GM12891 (cell line): ENCODE measurements around the gene FAM131B.

Experiments
- POLR2A ChIP-seq: IDR thresholded peaks from 2 replicates; pipeline ENCODE4 v1.6.1; 2011; ENCODE audit warnings: low read depth, low read length, control low read depth
- POLR2AphosphoS5 ChIP-seq: IDR thresholded peaks from 2 replicates; pipeline ENCODE4 v1.6.1; 2011; ENCODE audit warnings: low read depth, low read length, control low read depth
- POU2F2 ChIP-seq: IDR thresholded peaks from 2 replicates; pipeline ENCODE4 v1.6.1; 2011; ENCODE audit warnings: low read depth, mild to moderate bottlenecking, control low read depth, low read length, moderate library complexity
- SPI1 ChIP-seq: IDR thresholded peaks from 2 replicates; pipeline ENCODE4 v1.6.1; 2011; ENCODE audit warnings: low read depth, low read length, control low read depth

GRCh38 chr7:143358626-143359025 lies 3.9 kb downstream of the FAM131B start:
- TF ChIP-seq POLR2A = no peak
- no peak for TF ChIP-seq SPI1
- TF ChIP-seq POLR2AphosphoS5 = no peak
- no peak for TF ChIP-seq POU2F2
